ENCODE results near the gene RAX2. TPM values are rescaled to one million over a fixed set of nuclear protein-coding genes. Genes with fewer than 3 reads are reported as not detected.
"Not testable (repeated sequence)": the region's sequence is repeated elsewhere in the genome, so short reads cannot be mapped to it uniquely, and the experiment has no call there.

RAX2 gene
- total and polyA plus RNA-seq, 2 of the 8 experiments (the other 6 are each of a cell fraction or from before 2014, with no cell fraction given): 0.08 TPM; not detected in 1

DNA sequence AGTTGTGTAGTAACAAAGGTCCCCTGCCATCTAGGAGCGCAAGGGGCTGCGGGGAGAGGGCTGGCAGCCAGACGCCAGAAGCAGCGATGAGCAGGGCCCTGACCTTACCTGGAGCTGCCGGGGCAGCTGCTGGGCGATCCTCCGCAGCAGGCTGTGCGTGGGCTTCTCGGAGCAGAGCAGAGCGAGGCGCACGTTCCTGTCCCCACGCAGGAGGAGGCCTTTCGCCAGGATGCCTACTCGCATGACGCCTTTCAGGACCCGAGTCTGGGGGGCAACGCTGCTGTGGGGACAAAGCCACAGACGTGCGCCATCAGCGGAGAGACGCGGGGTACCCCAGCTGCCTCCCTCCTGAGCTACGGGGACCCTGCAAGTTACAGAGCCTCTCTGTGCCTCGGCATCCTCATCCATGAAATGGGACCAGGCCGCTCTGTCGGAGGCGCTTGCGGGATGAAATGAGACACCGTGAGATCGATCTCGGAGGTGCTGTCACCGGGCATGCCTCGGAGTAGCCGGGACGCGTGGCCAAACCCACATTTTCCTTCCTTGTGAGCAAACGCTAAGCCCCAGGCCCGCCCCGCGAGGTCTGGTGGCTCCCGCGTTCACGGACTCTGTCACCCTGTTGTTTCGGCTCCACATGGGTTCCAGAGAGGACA lies 44.7 kb upstream of the RAX2 start (continued):
- TF ChIP-seq NANOG (IDR thresholded peaks at IDR 0.05; ENCODE audit: insufficient read depth, low read depth, low read length, poor library complexity, severe bottlenecking): no peak

DNA sequence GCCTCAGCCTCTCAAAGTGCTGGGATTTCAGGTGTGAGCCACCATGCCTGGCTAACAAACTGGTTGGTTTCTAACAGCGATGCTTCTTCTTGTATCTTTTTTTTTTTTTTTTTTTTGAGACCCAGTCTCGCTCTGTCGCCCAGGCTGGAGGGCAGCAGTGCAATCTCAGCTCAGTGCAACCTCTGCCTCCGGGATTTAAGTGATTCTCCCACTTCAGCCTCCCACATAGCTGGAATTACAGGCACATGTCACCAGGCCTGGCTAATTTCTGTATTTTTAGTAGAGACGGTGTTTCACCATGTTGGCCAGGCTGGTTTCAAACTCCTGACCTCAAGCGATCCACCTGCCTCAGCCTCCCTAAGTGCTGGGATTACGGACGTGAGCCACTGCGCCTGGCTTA lies 44.1 kb upstream of the RAX2 start:
- H2BK5ac ChIP-seq (ENCODE audit: low read depth, low read length); H4K20me1 ChIP-seq (replicated peaks in 1 of 2; ENCODE audit: control insufficient read depth in 1 of 2, insufficient read depth in 2 of 2, low read length in 2 of 2); H4K8ac ChIP-seq (ENCODE audit: extremely low read depth, insufficient read depth, low read length); H3K4me3 ChIP-seq (ENCODE audit: extremely low read depth in 1 of 4, insufficient read depth in 2 of 4, low read depth in 3 of 4, low read length in 4 of 4); H3K79me2 ChIP-seq (ENCODE audit: control insufficient read depth in 1 of 2, insufficient read depth in 2 of 2, low read length in 2 of 2); H3K27me3 ChIP-seq (replicated peaks in 1 of 4; ENCODE audit: control insufficient read depth in 3 of 4, extremely low read depth in 1 of 4, insufficient read depth in 3 of 4, low read length in 3 of 4); H2BK120ac ChIP-seq (replicated peaks; ENCODE audit: low read depth, low read length); FAIRE-seq; H3K4me1 ChIP-seq (replicated peaks in 1 of 4; ENCODE audit: control insufficient read depth in 3 of 4, insufficient read depth in 4 of 4, low read length in 3 of 4); H2AFZ ChIP-seq (ENCODE audit: low read length); H4K91ac ChIP-seq (replicated peaks; ENCODE audit: insufficient read length, low read length); H3K9me3 ChIP-seq (ENCODE audit: insufficient read depth in 2 of 2, low read depth in 1 of 2, low read length in 1 of 2); H2BK15ac ChIP-seq (ENCODE audit: low read length); H3K36me3 ChIP-seq (ENCODE audit: control insufficient read depth in 2 of 4, insufficient read depth in 4 of 4, low read length in 3 of 4); H3K23me2 ChIP-seq (ENCODE audit: low read depth, low read length); H2AK5ac ChIP-seq (ENCODE audit: low read depth, low read length); H2BK12ac ChIP-seq (ENCODE audit: low read depth, low read length); H3K4ac ChIP-seq (replicated peaks; ENCODE audit: insufficient read length, low read depth, low read length); POLR2A ChIA-PET (ENCODE audit: partially characterized antibody); DNase-seq (ENCODE audit: low read depth in 1 of 2, low spot score in 2 of 2); H2BK20ac ChIP-seq (ENCODE audit: low read length); H3K27ac ChIP-seq (ENCODE audit: low read depth, low read length); H4K5ac ChIP-seq (ENCODE audit: insufficient read length, low read depth, low read length); H3K14ac ChIP-seq (ENCODE audit: insufficient read length); H3K23ac ChIP-seq (ENCODE audit: insufficient read length); H3K56ac ChIP-seq (replicated peaks; ENCODE audit: insufficient read length, low read depth, low read length); H3K79me1 ChIP-seq (ENCODE audit: low read depth, low read length); H3K18ac ChIP-seq (ENCODE audit: extremely low read depth, low read length); H3K9ac ChIP-seq (replicated peaks in 1 of 4; ENCODE audit: extremely low read depth in 1 of 4, low read depth in 3 of 4, low read length in 3 of 4); H3K4me2 ChIP-seq (ENCODE audit: insufficient read depth in 1 of 2, low read depth in 2 of 2, low read length in 2 of 2): not testable (repeated sequence)
- CTCF ChIA-PET (ENCODE audit: partially characterized antibody): interaction anchor here (0.8 to 1.0 kb wide), 2 partner anchors 32 to 194 kb away, joined by 3 read pairs; no protein-coding TSS in a partner anchor
- WGBS, 2 experiments (ENCODE audit: extremely low coverage in 1 of 2, insufficient coverage in 1 of 2, insufficient read length in 1 of 2, insufficient replicate concordance in 2 of 2, low coverage in 1 of 2, low lambda C conversion rate in 2 of 2, missing lambda C conversion rate in 1 of 2): 95% methylated on average over 8 of the region's 9 CpGs; no CpG with 5 or more reads in 1 of the 2 experiments
